ENCODE measurements around the gene SDR39U1. TPM values are rescaled to one million over a fixed set of nuclear protein-coding genes. Genes with fewer than 3 reads are reported as not detected.

The SDR39U1 gene
- total RNA-seq, 1 donor from 2014 or later: 86.8 TPM

- intact Hi-C loops (cut with micrococcal nuclease): no loop called here
- peak; percentile 81 for DNase-seq
- ATAC-seq: peak; percentile 86
Measured at GRCh38 chr14:24398653-24399446, 43.7 kb downstream of the SDR39U1 start, which contains the start of gene NYNRIN. Gene NYNRIN, plus strand, starts transcription at chr14:24399003. Its CDS starts 244 bp downstream, at chr14:24399247.

- peak; percentile 66 for ATAC-seq
- intact Hi-C loops (cut with micrococcal nuclease): no loop called here
- peak; percentile 66 for DNase-seq
Measured at GRCh38 chr14:24398293-24398652, 44.3 kb downstream of the SDR39U1 start.

- intact Hi-C loops (cut with micrococcal nuclease): no loop called here
- no peak for DNase-seq
Measured at GRCh38 chr14:24397639-24398292, 44.8 kb downstream of the SDR39U1 start.

GRCh38 chr14:24395609-24396582 is 46.7 kb downstream of the SDR39U1 start:
- intact Hi-C loops (cut with micrococcal nuclease): no loop called here
- no peak for DNase-seq
- no peak for ATAC-seq

More at GRCh38 chr14:24397639-24398292, 44.8 kb downstream of the SDR39U1 start:
- no peak for ATAC-seq

- ATAC-seq: no peak
- intact Hi-C loops (cut with micrococcal nuclease): no loop called here
Measured at GRCh38 chr14:24394275-24394674, 48.3 kb downstream of the SDR39U1 start.

DNA sequence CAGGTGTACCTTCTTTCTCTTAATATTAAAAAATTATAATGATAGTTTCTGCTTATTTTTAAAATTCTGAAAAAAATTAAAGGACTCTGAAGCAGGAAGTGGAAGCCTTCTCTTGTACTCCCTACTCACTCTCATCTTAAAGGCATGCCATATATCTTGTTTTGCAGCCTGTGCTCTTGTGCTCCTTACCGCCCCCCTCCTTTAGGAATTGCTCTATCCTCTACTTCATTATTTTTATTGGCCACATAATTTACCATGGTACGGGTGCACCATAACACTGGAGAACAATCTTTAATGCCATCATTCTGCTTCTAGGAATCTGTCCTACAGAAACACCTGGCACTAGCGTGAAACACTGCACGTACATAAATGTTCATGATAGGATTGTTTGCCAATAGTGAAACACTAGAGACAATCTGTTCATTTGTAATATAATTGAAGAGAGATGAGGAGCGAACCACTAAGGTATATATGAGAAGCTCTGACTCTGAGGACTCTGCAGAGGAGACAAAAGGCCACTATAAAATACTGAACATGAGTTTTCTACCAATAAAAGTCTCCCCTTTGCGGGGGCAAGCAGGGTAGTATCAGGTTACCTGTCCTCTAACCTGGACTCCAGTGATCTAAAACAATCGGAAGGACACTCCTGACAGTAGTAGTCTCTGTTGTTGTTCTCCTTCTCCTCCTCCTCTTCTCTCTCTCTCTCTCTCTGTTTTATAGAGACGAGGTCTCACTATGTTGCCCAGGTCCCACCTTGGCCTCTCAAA is 50.1 kb downstream of the SDR39U1 start:
- intact Hi-C loops (cut with micrococcal nuclease): no loop called here
- ATAC-seq (no peak), DNase-seq (no peak)

More at GRCh38 chr14:24394275-24394674, 48.3 kb downstream of the SDR39U1 start:
- DNase-seq: no peak

GRCh38 chr14:24390701-24391468 is 51.7 kb downstream of the SDR39U1 start:
- ATAC-seq (no peak), DNase-seq (no peak)
- intact Hi-C loops (cut with micrococcal nuclease): no loop called here

Other genes starting within 250 kb of the SDR39U1 start
- gene TM9SF1, start 247.3 kb downstream of the SDR39U1 start, total RNA-seq: 19.2 TPM
- gene TSSK4, start 237.1 kb downstream of the SDR39U1 start, total RNA-seq: 0.25 TPM
- gene CHMP4A, start 229.3 kb downstream of the SDR39U1 start, total RNA-seq: 30.1 TPM
- gene MDP1, start 226.7 kb downstream of the SDR39U1 start, total RNA-seq: 15.4 TPM
- 225 TPM for gene NEDD8, start 210.4 kb downstream of the SDR39U1 start, total RNA-seq
- gene GMPR2, start 209.8 kb downstream of the SDR39U1 start, total RNA-seq: 29.0 TPM
- 34.5 TPM for gene TINF2, start 200.2 kb downstream of the SDR39U1 start, total RNA-seq
- gene TGM1, start 179.6 kb downstream of the SDR39U1 start, total RNA-seq: 2.7 TPM
- 19.4 TPM for gene RABGGTA, start 171.2 kb downstream of the SDR39U1 start, total RNA-seq
- 5.9 TPM for gene DHRS1, start 143.0 kb downstream of the SDR39U1 start, total RNA-seq
- gene NOP9, start 142.9 kb downstream of the SDR39U1 start, total RNA-seq: 25.5 TPM
- 3.9 TPM for gene CIDEB, start 134.8 kb downstream of the SDR39U1 start, total RNA-seq
- 1.5 TPM for gene LTB4R2, start 132.6 kb downstream of the SDR39U1 start, total RNA-seq
- 1.6 TPM for gene LTB4R, start 131.3 kb downstream of the SDR39U1 start, total RNA-seq
- gene ADCY4, start 107.7 kb downstream of the SDR39U1 start, total RNA-seq: 26.5 TPM
- 3.5 TPM for gene RIPK3, start 102.8 kb downstream of the SDR39U1 start, total RNA-seq
- gene NFATC4, start 74.6 kb downstream of the SDR39U1 start, total RNA-seq: 21.7 TPM
- gene NYNRIN, start 43.8 kb downstream of the SDR39U1 start, total RNA-seq: 7.3 TPM
- gene CBLN3, start 13.1 kb downstream of the SDR39U1 start, total RNA-seq: 2.3 TPM
- 25.1 TPM for gene KHNYN, start 12.8 kb downstream of the SDR39U1 start, total RNA-seq
- gene CMA1, start 65.5 kb upstream of the SDR39U1 start, total RNA-seq: 0.47 TPM
- gene CTSG, start 133.5 kb upstream of the SDR39U1 start, total RNA-seq: 1.4 TPM
- gene GZMH, start 166.9 kb upstream of the SDR39U1 start, total RNA-seq: 0.47 TPM
- 0.40 TPM for gene GZMB, start 191.4 kb upstream of the SDR39U1 start, total RNA-seq